B cell (primary cell): ENCODE data around the gene TMEM86A. TPM values are rescaled to one million over a fixed set of nuclear protein-coding genes. Genes with fewer than 3 reads are reported as not detected.

Source experiments
- ATAC-seq: fragments of 200-7000 bp; cut with Tn5 transposase; one replicate; pipeline ENCODE4 v1.10.0; 2021; ENCODE audit warnings: low read depth, mild to moderate bottlenecking, moderate number of reproducible peaks, moderate library complexity
- CTCF ChIA-PET: fragments of 350-600 bp; sonication (Branson Sonifier 250); formaldehyde crosslinking; loops from one replicate; lab custom pipeline; 2021; ENCODE audit warnings: antibody characterized with exemption, inconsistent platforms; lab: Charles Lee
- POLR2A ChIA-PET: fragments of 350-600 bp; sonication (Branson Sonifier 250); formaldehyde crosslinking; loops from one replicate; lab custom pipeline; 2021; ENCODE audit warnings: antibody characterized with exemption; lab: Charles Lee
- DNase-seq: peaks from one replicate; pipeline ENCODE4 v3.0.0; 2013
- H2AFZ ChIP-seq: 2 replicates; pipeline ENCODE4 v1.6.1; 2012; ENCODE audit warnings: mild to moderate bottlenecking, low read depth, low read length; ENCODE audit not compliant: insufficient read depth, poor library complexity, severe bottlenecking
- H3K27ac ChIP-seq, 2 donors: 1 replicate in 1 of 2; 2 replicates in 1 of 2; pipeline ENCODE4 v1.5.1; 2012 to 2013; ENCODE audit warnings: low read length in 2 of 2, mild to moderate bottlenecking in 2 of 2, moderate library complexity in 1 of 2
- H3K27me3 ChIP-seq, 4 experiments: fragments of 200-600 bp in 1 of 4; sonication (generic) in 1 of 4; replicated peaks in 1 of 4; 1 replicate in 2 of 4; 2 replicates in 2 of 4; pipeline versions ENCODE4 v1.6.1 to v1.7.0; 2013 to 2016; ENCODE audit warnings: low read length in 3 of 4, mild to moderate bottlenecking in 2 of 4, mixed read lengths in 1 of 4, moderate library complexity in 1 of 4; ENCODE audit not compliant: insufficient read depth in 4 of 4, control insufficient read depth in 3 of 4; ENCODE audit errors: control extremely low read depth in 1 of 4
- H3K36me3 ChIP-seq, 2 experiments: replicated peaks in 1 of 2; 1 replicate in 1 of 2; 2 replicates in 1 of 2; pipeline versions ENCODE4 v1.6.1 to v1.7.1; 2013; ENCODE audit warnings: low read length in 1 of 2; ENCODE audit not compliant: insufficient read depth in 2 of 2, control insufficient read depth in 1 of 2; ENCODE audit errors: control extremely low read depth in 1 of 2, extremely low read depth in 1 of 2
- H3K4me1 ChIP-seq, 2 donors: fragments of 200-600 bp in 1 of 2; sonication (generic) in 1 of 2; 1 replicate in 1 of 2; 2 replicates in 1 of 2; pipeline versions ENCODE4 v1.5.1 to v1.6.1; 2013 to 2017; ENCODE audit warnings: low read length in 2 of 2; ENCODE audit not compliant: control insufficient read depth in 2 of 2, insufficient read depth in 2 of 2
- H3K4me2 ChIP-seq: replicated peaks from 2 replicates; pipeline ENCODE3; 2012; ENCODE audit warnings: mild to moderate bottlenecking, low read depth, low read length; ENCODE audit not compliant: poor library complexity, severe bottlenecking
- H3K4me3 ChIP-seq, 5 experiments: fragments of 200-600 bp in 1 of 5; sonication (generic) in 1 of 5; 1 replicate in 3 of 5; 2 replicates in 2 of 5; pipeline versions ENCODE4 v1.5.1 to v1.7.0; 2011 to 2016; ENCODE audit warnings: low read length in 4 of 5, mild to moderate bottlenecking in 4 of 5, low read depth in 2 of 5, control low read depth in 1 of 5, moderate library complexity in 1 of 5; ENCODE audit not compliant: insufficient read depth in 1 of 5; ENCODE audit errors: control extremely low read depth in 1 of 5, extremely low read depth in 1 of 5
- H3K79me2 ChIP-seq: fragments of 200-600 bp; sonication (generic); one replicate; pipeline ENCODE4 v1.6.0; 2016; ENCODE audit warnings: low read length; ENCODE audit not compliant: control insufficient read depth, insufficient read depth
- H3K9ac ChIP-seq: fragments of 200-600 bp; sonication (generic); 2 replicates; pipeline ENCODE4 v1.6.1; 2017; ENCODE audit warnings: mild to moderate bottlenecking, low read length, moderate library complexity
- H3K9me3 ChIP-seq, 3 donors: one replicate each; pipeline versions ENCODE4 v1.6.1 to v1.7.1; 2013; ENCODE audit warnings: low read length in 2 of 3; ENCODE audit not compliant: control insufficient read depth in 2 of 3, insufficient read depth in 1 of 3; ENCODE audit errors: control extremely low read depth in 1 of 3
- H4K20me1 ChIP-seq: 2 replicates; pipeline ENCODE4 v1.6.0; 2012; ENCODE audit warnings: mild to moderate bottlenecking, low read length; ENCODE audit not compliant: insufficient read depth, control insufficient read depth, poor library complexity, severe bottlenecking
- H3K27ac Mint-ChIP-seq: one replicate; pipeline ENCODE4 v1.8.0; 2021; ENCODE audit warnings: mixed read lengths
- H3K27me3 Mint-ChIP-seq: one replicate; pipeline ENCODE4 v1.8.0; 2021; ENCODE audit warnings: mixed read lengths
- H3K4me1 Mint-ChIP-seq: one replicate; pipeline ENCODE4 v1.8.0; 2021; ENCODE audit warnings: mixed read lengths
- H3K4me3 Mint-ChIP-seq: one replicate; pipeline ENCODE4 v1.8.0; 2021; ENCODE audit warnings: mixed read lengths
- H3K9me3 Mint-ChIP-seq: one replicate; pipeline ENCODE4 v1.8.0; 2022; ENCODE audit warnings: mixed read lengths; ENCODE audit not compliant: insufficient read depth
- EZH2 ChIP-seq: IDR thresholded peaks from 2 replicates; pipeline ENCODE4 v1.6.1; 2012; ENCODE audit warnings: borderline replicate concordance, low read depth, mild to moderate bottlenecking, moderate library complexity, low read length; ENCODE audit not compliant: insufficient read depth, poor library complexity, severe bottlenecking
- whole genome bisulfite sequencing: methylation state at CpG from one replicate; pipeline ENCODE4 v1.1.5; 2013; ENCODE audit warnings: missing lambda C conversion rate; ENCODE audit not compliant: insufficient coverage; 5-methylcytosine and 5-hydroxymethylcytosine counted together
- intact Hi-C: fragments of 100-400 bp; cut with micrococcal nuclease; formaldehyde crosslinking; loops from one replicate; pipeline ENCODE4 v1.10.0; 2022
- polyA plus RNA-seq: library from polyadenylated mRNA; depleted of rRNA; stranded (reverse); fragments of >200 nt; gene quantifications from 2 replicates; pipeline ENCODE4 v1.2.3, GENCODE V29; 2012
- total RNA-seq, 2 donors: library from RNA; stranded (reverse); fragments of 120-200 nt in 1 of 2; gene quantifications; 1 replicate in 1 of 2; 2 replicates in 1 of 2; pipeline versions ENCODE4 v1.2.3 to v1.2.4, GENCODE V29; 2013 to 2022
- TF ChIP-seq, protein P1 (sequence below): fragments of 200-600 bp; IDR thresholded peaks from one replicate; pipeline ENCODE4 v1.8.0; 2022; ENCODE audit warnings: antibody characterized with exemption, mild to moderate bottlenecking

Gene TMEM86A
- total and polyA plus RNA-seq, 2 donors (not counting 1 experiment from before 2014, with no cell fraction given), result 0.40 to 1.1 TPM

DNA sequence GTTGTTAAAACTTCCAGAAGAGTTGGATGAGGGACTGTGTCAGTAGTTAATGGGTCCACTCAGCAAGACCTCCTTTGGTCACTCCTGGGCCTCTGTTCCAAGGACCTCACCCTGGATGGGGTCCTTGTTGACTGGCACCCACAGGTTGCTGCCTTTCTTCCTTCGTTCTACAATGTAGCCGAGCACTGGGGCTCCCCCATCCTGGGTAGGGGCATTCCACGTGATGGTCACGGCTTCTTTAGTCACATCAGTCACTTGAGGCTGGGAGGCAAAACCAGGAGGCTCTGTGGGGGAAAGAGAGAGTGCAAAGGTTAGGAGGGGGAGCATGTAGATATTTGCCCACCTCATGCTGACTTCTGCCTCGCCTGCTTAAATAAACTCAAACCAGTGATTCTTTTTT is 12.0 kb downstream of the TMEM86A start:
- 76% methylated on average over 5 of the region's 5 CpGs for WGBS
- no peak for DNase-seq
- H3K27ac Mint-ChIP-seq, result no peak overlapping the region

DNA sequence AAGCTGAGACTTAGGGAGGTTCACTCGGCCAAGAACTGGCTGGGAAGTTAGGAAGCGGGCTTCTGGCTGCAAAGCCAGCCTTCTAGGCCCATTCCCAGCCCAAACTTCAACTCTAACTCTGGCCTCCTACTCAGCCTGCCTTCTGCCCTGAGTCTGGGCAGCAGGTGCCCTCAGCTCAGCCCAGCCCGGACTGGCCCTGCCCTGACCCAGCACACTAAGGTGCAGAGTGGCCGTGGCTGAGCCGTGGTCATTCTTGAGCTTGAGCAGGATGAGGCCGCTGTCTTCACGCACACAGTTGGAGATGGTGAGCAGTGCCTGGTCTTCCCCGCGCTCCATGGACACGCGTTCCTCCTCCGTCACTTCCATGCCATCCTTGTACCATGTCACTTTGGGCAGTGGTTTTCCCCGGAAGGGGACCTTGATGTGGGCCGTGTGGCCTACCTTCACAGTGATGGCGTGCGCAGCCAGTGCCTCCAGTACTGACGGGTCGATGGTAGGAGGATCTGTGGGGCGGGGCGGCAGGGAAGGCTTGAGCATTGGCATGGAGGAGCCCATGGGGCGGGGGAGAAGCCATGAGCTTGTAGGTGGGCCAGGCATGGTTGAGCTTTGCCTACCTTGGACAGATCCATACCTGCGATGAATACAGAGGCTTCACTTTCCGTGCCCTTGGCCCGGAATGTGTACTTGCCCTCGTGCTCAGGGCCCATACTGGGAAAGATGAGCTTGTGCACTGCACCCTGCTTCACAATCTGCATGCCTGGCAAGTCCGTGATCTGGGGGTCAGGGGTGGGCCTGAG is 15.3 kb downstream of the TMEM86A start:
- Mint-ChIP-seq H3K4me1 (no peaks in the 10 kb centered on the region), H3K9me3 (no peaks in the 10 kb centered on the region), H3K27ac (no peak overlapping the region), H3K4me3 (no peak overlapping the region), H3K27me3 (peaks cover 20% of the 10 kb centered on the region)
- H3K9ac ChIP-seq, result no peak overlapping the region
- H3K4me1 ChIP-seq, result no peaks in the 10 kb centered on the region
- no peak overlapping the region for H3K4me3 ChIP-seq
- DNase-seq (no peak), ATAC-seq (no peak)
- TF ChIP-seq, protein P1, sequence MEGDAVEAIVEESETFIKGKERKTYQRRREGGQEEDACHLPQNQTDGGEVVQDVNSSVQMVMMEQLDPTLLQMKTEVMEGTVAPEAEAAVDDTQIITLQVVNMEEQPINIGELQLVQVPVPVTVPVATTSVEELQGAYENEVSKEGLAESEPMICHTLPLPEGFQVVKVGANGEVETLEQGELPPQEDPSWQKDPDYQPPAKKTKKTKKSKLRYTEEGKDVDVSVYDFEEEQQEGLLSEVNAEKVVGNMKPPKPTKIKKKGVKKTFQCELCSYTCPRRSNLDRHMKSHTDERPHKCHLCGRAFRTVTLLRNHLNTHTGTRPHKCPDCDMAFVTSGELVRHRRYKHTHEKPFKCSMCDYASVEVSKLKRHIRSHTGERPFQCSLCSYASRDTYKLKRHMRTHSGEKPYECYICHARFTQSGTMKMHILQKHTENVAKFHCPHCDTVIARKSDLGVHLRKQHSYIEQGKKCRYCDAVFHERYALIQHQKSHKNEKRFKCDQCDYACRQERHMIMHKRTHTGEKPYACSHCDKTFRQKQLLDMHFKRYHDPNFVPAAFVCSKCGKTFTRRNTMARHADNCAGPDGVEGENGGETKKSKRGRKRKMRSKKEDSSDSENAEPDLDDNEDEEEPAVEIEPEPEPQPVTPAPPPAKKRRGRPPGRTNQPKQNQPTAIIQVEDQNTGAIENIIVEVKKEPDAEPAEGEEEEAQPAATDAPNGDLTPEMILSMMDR, result no peak
- TF ChIP-seq EZH2, result no peak
- no peak overlapping the region for H3K4me2 ChIP-seq
- H3K9me3 ChIP-seq, result no peaks in the 10 kb centered on the region
- H3K27me3 ChIP-seq, result peaks cover 0 to 6% (median 0%) of the 10 kb centered on the region in 4 experiments
- intact Hi-C loops, result no loop called here
- ChIA-PET POLR2A (no interaction called here), CTCF (interaction anchor here (0.9 to 2.6 kb wide), 4 partner anchors 8 to 608 kb away, joined by 3 to 12 read pairs (median 9); partner anchors contain the start of gene SAAL1)
- WGBS, result 92% methylated on average over 25 of the region's 26 CpGs
- H3K27ac ChIP-seq, result no peak overlapping the region
- no peaks in the 10 kb centered on the region for H3K79me2 ChIP-seq
- H4K20me1 ChIP-seq, result no peaks in the 10 kb centered on the region
- H2AFZ ChIP-seq, result no peak overlapping the region
- no peaks in the 10 kb centered on the region for H3K36me3 ChIP-seq

More for the DNA sequence above, 12.0 kb downstream of the TMEM86A start:
- Histone ChIP-seq H3K79me2 (no peaks in the 10 kb centered on the region), H4K20me1 (no peaks in the 10 kb centered on the region), H2AFZ (no peak overlapping the region), H3K4me1 (peaks cover 12 to 15% of the 10 kb centered on the region in 2 donors), H3K9ac (no peak overlapping the region), H3K36me3 (no peaks in the 10 kb centered on the region), H3K4me2 (no peak overlapping the region), H3K9me3 (peaks cover 0 to 3% (median 0%) of the 10 kb centered on the region in 3 donors), H3K4me3 (no peak overlapping the region), H3K27me3 (peaks cover 0 to 11% (median 0%) of the 10 kb centered on the region in 4 experiments), H3K27ac (no peak overlapping the region)
- peaks cover 15% of the 10 kb centered on the region for H3K4me1 Mint-ChIP-seq
- ATAC-seq, result no peak
- H3K4me3 Mint-ChIP-seq, result no peak overlapping the region
- ChIA-PET POLR2A (no interaction called here), CTCF (no interaction called here)
- no peak for TF ChIP-seq EZH2
- TF ChIP-seq, protein P1, result no peak
- H3K9me3 Mint-ChIP-seq, result no peaks in the 10 kb centered on the region
- intact Hi-C loops, result no loop called here
- peaks cover 14% of the 10 kb centered on the region for H3K27me3 Mint-ChIP-seq
